Raji (cell line): ENCODE results near the gene THEM4.

Source experiments
- POLR2A ChIP-seq: IDR thresholded peaks from 2 replicates; pipeline ENCODE4 v1.6.1; 2011; ENCODE audit warnings: low read depth, low read length, control low read depth; ENCODE audit not compliant: insufficient read depth

Gene THEM4

DNA sequence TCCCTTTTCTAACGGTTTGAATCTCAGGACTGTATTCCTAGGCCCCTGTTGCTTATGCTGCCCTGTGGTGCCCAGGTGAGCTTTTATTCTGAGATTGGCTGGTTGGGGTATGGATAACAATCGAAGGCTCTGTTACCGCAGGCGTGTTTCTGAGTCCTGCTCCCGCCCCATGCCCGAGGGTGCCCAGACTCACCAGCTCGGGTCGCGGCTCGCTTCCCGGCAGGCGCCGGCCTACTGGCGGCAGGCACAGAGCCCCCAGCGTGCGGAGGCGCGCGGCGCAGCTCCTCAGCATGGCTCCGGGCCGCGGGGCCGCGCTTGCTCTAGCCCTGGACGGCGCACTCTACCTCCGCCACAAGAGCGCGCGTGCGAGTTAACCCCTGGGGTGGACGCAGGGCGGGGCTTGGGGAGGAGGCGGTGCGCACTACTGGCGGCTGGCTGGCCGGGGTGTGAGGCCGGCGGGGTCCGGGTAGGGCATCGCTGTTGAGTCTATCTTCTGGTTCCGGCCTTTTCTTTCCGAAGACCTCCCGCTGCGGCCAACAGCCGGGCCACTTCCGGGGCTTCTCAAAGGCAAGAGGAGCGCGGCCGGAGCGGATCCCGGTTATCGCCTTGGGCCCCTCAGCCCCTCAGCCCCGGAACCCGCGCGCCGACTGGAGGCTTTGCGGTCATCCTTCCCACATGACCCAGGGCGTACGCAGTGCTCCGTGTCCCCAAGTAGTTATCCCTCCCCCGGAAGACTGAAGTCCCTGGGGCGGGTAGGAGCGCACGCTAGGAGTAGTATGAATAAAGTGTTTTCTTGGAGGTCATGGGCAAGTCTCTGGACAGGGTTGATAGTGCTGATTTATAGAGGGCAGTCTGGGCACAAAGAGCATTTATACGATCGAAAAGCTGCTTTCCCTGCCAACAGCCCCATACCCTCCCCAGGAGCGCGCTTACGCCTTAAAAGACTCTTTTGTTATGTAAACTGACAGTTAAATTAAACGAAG lies at the start of gene THEM4:
Gene THEM4, minus strand, starts transcription at position 345 of the 983 bp plus-strand sequence. Its CDS starts 53 bp downstream, at position 292.
- peak; percentile 81 for TF ChIP-seq POLR2A

DNA sequence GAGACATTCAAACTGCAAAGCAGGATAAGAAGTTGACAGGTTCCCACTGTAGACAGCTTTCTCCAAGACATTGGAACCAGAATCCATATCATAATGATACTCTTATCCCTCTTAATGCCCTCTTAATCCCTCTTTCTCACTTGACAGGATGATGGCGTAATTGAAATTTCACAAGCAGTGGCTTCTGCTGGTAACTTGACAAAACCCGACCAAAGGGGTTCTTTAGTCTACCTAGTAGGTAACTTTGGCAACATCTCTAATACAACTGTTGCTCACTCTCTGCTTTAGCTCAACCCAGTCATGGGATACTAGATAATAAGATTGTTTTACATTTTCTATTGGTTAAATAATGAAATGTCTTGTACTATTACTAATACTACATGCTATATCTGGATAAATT lies 49.6 kb upstream of the THEM4 start:
- no peak for TF ChIP-seq POLR2A

DNA sequence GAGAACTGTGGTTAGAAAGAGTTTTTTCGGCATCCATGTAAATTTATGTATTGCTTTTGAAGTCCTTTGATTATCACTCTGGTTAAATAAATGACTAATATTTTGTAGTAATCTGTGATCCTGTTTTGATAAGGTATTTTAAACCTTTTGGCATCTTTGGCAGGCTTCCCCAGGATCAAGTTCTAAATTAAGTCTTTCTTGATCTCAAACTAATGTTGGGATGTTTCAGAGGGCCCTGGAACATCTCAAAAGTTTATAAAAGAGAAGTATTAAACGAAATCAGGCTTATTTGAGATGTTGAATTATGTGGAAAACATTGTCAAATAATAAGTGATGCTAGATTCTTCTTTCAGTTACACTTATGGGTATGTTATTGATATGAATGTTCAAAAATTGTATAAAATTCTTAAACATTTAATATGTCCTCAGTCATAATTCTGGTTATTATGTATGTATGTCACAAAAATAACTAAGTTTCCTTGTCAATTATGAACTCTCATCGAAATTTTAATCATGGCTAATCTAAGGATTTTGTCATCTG lies 47.7 kb upstream of the THEM4 start:
- TF ChIP-seq POLR2A, result no peak

DNA sequence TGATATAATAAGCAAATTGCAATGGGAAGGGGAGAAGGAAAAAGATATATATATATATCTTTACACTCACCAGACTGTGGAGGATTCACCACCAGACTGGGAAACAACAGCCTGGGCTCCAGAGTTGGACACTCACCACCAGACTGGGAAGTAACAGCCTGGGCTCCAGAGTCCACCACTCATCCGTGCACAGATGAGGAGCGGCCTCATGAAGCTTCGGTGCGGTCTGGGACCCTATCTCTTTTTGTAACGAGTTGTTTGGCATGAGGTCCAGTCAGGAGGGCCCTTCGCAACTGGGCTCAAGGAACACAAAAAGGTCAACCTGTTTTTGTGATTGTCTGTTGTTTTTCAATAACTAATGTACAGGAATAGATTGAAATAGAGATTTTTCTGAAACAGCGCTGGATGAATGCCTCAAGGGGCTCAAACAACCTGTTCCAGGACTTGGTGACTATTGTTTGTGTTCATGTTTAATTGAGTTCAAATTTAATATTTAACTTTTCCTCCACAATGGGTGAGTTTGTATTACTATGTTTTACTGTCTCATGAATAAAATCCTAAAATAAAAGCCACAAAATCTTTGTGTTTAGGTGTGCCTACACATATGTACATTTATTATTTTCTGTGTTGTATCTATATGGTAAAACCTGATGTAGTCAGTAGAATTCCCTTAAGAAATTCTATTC lies 44.2 kb upstream of the THEM4 start:
- no peak for TF ChIP-seq POLR2A

DNA sequence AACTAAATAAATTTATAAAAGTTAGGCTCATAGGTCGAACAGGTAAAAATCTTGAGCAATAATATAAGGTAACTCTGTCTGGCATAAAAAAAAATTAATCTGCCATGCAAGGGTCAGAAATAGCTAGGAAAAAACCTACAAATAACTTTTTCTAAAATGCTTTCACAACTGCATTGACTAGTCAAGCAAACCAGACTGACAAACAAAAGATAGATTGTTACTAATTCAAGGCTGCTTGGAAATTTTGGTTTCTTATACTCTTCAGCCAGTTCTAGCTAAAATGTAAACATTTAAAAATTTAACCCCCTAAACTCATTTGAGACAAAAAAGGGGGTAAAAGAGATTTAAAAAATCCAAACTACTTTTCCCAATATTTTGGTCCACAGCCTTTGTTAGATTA lies 43.5 kb upstream of the THEM4 start:
- TF ChIP-seq POLR2A, result no peak

DNA sequence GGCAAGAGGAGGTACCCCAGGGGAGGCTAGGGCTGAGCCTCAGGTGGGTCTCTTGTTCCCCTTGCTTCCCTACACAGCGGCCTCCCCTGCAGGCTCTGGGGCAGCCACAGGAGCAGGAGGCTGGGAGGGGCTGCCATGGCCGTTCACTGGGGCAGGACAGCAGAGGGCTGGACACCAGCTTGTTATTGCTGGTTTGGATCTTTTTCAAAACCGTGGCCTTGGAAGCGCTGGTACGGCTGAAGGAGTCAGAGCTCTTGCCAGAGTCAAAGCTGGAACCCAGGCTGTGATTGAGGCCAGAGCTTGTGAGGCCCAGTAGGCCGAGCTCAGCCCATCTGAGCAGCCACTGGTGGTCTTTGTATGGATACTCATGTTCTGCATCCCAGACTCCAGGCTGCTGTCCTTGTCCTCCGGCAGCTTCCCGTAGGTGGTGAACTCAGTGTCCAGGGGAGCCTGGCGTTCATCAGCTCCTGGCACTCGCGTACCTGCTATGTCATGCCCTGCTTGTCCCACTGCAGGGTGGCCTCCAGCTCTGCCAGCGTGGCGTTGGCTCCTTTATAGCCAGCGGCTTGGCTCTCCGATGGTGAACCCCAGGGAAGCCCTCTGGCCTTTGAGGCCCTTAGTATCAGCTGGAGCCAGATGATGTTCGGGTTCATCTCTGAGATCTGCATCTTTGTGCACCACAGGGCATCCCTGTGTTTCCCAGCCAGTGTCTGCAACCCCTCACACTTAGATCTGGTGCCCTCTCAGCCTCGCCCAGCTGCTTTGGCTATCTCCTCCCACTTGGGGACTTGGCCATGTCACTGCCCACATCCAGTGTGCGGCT lies 40.3 kb upstream of the THEM4 start:
- TF ChIP-seq POLR2A, result no peak

DNA sequence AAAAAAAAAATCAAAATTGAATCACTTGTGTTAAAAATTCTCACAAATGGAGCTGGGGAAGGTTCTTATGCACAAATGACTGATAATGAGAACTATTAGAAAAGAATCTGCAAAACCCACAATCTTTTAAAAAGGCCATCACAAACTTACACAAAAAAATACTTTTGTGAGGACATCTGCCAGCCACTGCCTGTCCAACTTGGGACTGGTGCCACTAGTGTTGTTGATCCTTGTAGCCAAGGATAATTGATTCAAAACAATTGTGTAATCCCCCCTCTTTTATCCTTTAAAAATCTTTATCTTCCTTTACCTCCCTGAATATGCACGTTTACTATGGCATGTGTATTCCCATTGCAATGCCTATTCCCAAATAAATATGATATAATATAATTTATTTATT lies 39.2 kb upstream of the THEM4 start:
- no peak for TF ChIP-seq POLR2A

DNA sequence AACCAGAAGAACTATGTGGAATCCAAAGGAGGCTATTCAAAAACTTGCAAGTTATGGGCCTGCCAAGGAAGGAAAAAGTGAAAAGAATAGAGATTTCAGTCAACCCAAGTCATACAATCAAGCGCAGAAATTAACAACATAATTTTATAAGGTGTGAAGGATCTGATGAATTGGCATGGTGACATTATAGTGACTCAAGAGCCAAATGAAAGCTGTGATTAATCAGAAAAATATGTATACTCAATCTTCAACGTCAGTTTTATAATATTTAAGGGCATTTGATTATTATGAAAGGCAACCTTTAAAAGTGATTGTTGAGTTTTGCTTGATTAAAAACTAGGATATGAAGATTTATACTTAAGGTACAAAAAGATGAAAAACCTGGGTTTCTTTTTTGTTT lies 37.8 kb upstream of the THEM4 start:
- TF ChIP-seq POLR2A, result no peak

DNA sequence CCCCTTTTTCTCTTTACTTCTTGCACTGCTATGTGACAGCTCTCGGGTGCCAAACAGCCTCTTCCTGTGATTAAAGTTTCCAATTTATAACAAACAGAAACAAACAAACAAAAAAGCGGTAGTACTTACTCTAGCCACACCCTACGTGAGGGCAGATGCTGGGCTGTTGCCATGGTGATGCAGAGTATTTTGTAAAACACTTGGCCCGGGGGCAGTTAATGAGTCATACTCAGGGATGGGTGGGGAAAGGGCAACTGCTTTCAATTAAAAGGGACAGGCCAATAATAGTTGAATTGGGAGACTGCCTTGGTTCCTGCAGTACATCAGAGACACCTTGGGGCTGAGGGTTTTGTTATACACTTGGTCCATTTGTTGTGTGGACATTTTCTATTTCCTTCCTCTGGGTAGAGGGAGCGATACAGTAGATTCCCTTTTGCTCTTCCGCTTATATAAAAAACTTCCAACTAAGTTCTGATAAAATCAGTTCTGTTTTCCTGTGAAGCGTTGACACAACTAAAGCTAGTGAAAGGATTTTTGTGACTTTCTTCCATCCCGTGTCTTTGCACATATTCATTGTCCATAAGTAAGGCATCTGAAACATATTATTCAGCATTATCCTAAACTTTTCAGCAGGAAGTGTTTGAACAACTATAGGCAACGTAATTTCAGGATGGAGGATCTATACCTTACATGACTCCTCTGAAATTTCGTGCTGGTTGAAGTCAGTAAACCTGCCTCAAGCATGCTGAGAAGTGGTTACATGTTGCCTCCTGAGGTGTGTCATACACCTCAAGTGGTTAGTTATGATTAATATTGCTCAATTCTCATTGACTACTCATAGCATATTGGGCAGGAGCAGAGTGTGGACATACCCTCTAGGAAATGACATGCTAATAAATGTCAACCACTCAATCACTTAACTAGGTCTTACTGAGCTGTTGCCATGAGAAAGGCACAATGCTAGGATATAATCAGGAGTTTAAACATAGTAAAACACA lies 36.7 kb upstream of the THEM4 start:
- TF ChIP-seq POLR2A, result no peak

DNA sequence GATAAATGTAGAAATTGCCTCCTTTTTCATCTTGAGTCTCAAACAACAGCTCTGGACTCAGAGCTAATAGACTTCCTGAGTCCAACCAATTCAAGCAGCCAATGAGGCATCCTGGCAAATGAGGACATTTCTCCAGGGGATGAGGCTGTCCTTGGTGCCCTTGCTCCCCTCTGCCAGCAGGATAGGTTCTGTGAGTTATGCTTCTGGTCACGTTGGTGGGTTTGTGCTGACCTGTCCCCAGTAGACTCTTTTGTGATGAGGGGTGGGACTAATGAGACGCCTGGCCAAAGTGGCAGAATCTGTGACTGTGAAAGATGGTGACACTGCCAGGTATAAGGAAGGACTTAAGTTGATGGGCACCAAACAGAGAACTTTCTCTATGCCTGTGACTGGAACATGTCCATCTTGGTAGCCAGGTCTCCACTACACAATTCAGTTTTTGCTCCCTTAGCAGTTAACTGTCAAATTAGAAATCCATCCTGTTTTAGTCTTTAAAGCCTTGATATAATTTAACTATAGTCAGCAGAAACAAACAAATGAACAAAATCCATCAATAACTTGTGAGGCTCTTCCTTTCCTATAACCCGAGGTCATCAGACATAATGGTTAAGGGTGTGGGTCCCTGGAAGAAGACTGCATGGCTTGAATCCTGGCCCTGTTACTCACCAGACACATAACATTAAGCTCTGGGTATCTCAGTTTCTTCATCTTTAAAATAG lies 35.7 kb upstream of the THEM4 start:
- TF ChIP-seq POLR2A, result no peak

DNA sequence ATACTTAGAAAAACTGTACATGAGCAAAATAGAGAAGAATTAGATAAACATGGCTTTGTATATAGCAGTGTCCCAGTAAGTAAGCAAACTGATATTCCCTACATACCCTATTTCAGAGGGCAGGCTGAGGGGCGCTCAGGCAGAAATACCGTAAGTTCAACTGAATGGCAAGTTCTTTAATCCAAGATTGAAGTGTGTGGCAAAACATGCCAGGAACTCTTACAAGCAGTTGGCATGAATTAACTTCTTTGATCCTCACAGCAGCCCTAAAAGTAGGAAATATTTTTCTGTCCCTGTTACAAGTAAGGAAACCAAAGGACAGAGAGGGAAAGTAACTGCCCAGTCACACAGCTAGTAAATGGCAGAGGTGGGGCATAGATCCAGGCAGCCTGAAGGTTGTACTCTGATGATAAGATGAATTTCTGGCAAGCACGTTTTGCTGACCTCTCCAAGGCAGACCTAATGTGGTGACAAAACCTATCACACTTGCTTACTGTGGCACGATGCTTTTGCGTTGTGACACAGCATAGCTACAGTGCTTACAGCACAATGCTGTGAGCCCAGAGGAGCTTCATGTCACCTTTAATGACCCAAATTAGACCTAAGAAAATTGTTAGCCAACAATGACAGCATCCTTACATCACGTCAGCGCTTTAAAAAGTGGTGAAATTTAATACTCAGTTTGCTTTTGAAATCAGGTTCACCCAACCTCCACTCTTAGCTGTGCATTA lies 35.0 kb upstream of the THEM4 start:
- no peak for TF ChIP-seq POLR2A

DNA sequence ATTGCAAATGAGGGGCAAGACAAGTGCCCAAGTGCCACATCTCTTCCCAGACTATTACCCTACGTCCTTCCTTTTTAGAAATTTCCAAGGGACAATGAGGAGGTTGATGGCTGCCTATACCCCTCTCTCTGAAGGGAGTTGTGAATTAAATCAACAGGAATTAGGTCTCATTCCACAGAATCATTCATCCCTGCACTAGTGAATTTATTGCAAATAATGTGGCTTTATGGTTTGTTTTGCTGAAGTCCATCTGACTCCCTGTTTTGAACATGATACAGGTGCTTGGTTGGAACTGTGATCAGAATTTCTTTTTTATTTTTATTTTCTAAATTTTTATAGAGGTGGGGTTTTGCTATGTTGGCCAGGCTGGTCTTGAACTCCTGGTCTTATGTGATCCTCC lies 34.3 kb upstream of the THEM4 start:
- no peak for TF ChIP-seq POLR2A

DNA sequence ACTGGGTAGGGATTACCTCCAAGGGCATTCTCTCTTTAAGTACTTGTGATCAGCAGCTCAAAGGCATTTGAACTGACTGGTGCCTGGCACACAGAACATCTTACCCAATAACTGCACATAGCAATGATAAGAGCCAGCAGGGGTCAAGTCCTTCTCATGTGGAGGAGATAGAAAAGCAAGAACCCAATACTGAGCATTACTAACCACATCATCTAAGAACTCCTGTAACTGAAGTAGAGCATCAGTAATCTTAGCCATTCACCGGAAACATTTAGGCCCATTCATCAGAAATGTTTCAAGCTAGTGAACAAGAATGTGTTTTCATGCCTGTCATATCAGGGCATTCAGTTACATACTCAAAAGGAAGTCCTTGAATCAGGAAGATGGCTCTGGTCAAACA lies 33.6 kb upstream of the THEM4 start:
- TF ChIP-seq POLR2A, result no peak
